GM18517 (cell line): ENCODE data around the gene PALD1.
"Not testable (repeated sequence)": the region's sequence is repeated elsewhere in the genome, so short reads cannot be mapped to it uniquely, and the experiment has no call there.

Experiments used
- ATAC-seq: cut with Tn5 transposase; IDR thresholded peaks from one replicate; pipeline ENCODE4 v1.9.1; 2021; ENCODE audit warnings: mild to moderate bottlenecking, moderate library complexity; ENCODE audit not compliant: unreplicated experiment

Gene PALD1

DNA sequence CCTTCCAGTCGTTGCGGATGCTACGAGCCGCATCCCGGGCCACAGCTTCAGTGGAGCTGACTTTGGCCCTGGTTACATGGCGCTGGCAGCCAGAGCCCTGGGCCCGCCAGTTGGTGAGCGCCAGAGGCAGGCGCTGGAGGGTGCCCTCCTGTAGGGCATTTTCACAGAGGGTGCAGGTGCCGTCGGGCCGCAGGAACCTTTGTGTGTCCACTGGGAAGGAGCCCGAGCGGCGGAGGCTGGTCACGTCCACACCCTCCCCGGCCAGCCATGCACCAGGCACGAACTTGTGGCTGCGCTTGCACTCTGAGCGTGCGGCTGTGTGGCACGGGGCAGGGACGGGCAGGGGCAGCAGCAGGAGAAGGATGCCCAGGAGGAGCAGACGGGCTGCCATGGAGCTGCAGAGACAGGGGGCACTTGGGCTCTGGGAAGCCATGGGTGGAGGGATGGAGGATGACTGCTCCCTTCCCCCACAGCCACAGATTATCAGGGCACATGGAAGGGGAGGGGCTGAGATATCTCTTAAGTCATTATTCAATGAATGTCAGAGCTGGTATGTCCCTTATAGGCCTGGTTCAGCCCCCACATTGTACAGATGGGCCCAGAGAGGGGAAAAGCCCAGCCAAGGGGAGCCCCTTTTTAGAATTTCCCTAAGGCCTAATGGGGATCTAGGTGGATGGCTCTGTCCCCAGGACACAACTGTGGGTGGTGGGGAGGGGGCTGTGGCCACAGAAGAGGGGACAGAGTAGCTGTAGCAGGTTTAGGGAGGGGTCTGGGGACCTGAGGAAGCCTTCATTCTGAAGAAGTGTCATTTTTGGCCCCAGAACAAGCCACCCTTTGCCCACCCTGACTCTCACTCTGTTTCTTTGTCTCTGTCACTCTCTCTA is 122.2 kb downstream of the PALD1 start:
- no peak for ATAC-seq

- no peak for ATAC-seq
Observed at GRCh38 chr10:70601746-70602145, 123.2 kb downstream of the PALD1 start.

GRCh38 chr10:70602665-70603448 is 124.3 kb downstream of the PALD1 start, which contains the start of gene PRF1:
Gene PRF1 (minus strand): TSS chr10:70602741. CDS start chr10:70600902, 1,839 bp downstream.
- no peak for ATAC-seq

- ATAC-seq: no peak
Observed at GRCh38 chr10:70603449-70603801, 124.9 kb downstream of the PALD1 start.

DNA sequence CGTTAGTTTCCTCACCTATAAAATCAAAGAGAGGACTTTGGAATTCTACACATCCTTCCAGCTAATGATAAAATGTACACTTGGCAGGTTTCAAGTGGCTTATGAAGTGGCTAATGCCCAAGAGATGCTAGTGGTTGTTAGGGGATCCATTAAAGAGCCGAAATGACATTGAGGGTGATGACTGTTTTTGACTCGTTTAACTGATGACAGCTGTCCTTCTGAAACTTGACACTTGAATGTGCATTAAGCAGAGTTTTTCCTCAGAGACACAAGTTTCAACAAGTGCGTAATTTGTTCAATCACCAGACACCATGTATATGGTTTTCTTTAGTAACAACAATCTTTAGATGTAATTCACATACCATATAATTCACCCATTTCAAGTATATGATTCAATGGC is 125.5 kb downstream of the PALD1 start:
- ATAC-seq: no peak

- no peak for ATAC-seq
Observed at GRCh38 chr10:70605161-70605560, 126.6 kb downstream of the PALD1 start.

DNA sequence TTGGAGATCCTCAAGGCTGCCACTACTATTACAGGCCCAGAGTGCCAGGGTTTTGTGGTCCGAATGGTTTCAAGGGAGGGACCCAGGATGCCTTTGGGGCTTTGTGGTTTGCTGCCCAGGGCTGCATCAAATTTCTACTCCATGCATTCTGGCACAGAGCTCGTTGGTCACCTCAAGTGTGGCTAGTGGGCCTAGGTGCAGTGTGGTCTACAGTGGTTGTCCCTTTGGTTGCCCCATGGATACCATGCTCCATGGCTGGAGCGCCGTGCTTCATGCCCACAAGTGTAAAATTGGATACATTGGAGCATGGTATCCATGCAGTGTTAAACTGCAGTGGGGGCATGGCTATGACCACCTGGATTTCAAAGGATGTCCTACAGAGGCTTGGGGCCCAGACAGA is 129.4 kb downstream of the PALD1 start:
- ATAC-seq: no peak

GRCh38 chr10:70613941-70614340 is 135.4 kb downstream of the PALD1 start:
- ATAC-seq: no peak

DNA sequence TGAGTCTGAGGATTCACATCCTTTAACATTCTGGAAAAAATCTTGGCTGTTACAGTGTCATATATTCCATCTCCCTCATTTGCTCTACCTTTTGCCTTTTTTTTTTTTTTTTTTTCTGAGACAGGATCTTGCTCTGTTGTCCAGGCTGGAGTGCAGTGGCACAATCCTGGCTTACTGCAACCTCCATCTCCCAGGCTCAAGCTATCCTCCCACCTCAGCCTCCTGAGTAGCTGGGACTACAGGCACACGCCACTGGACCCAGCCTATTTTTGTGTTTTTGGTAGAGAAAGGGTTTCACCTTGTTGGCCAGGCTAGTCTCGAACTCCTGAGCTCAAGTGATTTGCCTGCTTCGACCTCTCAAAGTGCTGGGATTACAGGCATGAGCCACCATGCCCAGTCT is 135.8 kb downstream of the PALD1 start:
- not testable (repeated sequence) for ATAC-seq

DNA sequence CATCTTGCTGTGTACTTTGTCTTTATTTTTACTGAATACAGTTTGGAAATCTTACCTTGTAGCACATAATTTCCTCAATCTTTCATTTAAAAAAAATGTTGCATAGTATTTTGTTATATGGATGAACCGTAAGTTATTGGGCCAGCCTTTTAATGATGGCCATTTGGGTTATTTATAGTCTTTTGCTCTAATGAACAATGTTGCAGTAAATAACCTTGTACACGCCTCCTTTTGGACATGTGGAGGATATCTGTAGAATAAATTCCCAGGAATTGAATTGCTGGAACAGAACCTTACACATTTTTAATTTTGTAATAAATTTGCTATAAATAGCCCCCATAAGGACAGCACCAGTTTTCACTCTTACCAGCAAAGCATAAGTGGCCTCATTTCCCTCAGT is 136.6 kb downstream of the PALD1 start:
- no peak for ATAC-seq

DNA sequence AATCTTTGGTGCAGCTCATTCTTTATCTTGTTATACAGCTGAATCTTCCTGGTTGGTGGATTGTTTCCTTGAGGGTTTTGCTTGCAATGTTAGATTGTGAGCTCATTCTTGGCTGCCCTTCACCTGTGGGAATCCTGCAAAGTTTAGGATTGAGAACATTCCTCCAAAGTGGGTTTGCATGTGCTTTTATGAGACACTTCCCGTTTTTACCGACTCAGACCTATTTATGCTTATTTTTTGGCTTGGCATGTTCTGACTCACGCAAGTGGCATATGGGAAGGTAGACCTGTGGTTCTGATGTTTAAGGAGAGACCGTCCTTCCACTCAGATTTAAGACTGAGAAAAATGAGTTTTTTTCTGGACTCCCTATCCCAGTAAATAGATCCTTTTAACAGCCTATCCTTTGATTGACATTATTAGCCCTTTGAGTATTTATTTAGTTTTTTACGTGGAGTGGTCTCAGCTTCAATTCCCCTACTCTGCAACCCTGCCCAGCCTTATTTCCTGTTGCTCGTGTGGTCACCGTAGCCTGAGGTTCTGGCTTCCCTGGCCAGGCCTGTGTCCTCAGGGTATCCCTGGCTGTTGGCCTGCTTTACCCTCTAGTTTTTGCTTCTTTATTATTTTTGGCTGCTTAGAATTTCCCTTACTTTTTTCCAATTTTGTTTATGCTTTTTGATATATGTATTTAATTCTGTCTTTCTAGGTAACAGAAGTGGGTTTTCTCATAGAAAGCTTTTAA is 137.4 kb downstream of the PALD1 start:
- ATAC-seq: no peak

- no peak for ATAC-seq
Observed at GRCh38 chr10:70616761-70617160, 138.2 kb downstream of the PALD1 start.
